Measurements from ENCODE around the gene DMRTB1.

The DMRTB1 gene

GRCh38 chr1:53503433-53504217 is 44.4 kb downstream of the DMRTB1 start:
- Histone ChIP-seq H3K79me1 (ENCODE audit: low read length) (no peaks in the 10 kb centered on the region), H3K4me3 (ENCODE audit: low read depth, low read length) (no peak overlapping the region), H4K12ac (ENCODE audit: low read depth, low read length) (no peak overlapping the region), H3K4ac (ENCODE audit: low read depth, low read length) (no peak overlapping the region), H4K8ac (ENCODE audit: low read depth, low read length) (no peak overlapping the region), H2BK12ac (ENCODE audit: low read length) (no peak overlapping the region), H4K91ac (ENCODE audit: low read depth, low read length) (no peak overlapping the region), H3K18ac (ENCODE audit: low read length) (no peak overlapping the region), H3K4me1 (ENCODE audit: control insufficient read depth in 1 of 2, insufficient read depth in 2 of 2, low read length in 2 of 2) (no peaks in the 10 kb centered on the region), H3K27me3 (ENCODE audit: insufficient read depth, low read length) (no peaks in the 10 kb centered on the region), H3K36me3 (ENCODE audit: control insufficient read depth in 1 of 2, insufficient read depth in 2 of 2, low read length in 2 of 2) (no peaks in the 10 kb centered on the region), H2BK5ac (ENCODE audit: low read depth, low read length, poor library complexity) (no peak overlapping the region), H3K9ac (ENCODE audit: low read length) (no peak overlapping the region), H3K9me3 (ENCODE audit: insufficient read depth, low read depth, low read length) (no peaks in the 10 kb centered on the region), H2BK120ac (ENCODE audit: insufficient read depth, low read length, poor library complexity) (no peak overlapping the region), H3K27ac (ENCODE audit: low read depth, low read length) (no peak overlapping the region), H3K14ac (ENCODE audit: low read length) (no peak overlapping the region), H2AK5ac (ENCODE audit: low read length) (no peak overlapping the region), H3K4me2 (ENCODE audit: low read length) (no peak overlapping the region), H2AFZ (ENCODE audit: insufficient read depth, low read length, poor library complexity) (no peak overlapping the region), H3K23ac (ENCODE audit: low read length) (no peak overlapping the region), H3K79me2 (ENCODE audit: control insufficient read depth, insufficient read depth, low read length, poor library complexity) (no peaks in the 10 kb centered on the region)
- no CpG with 5 or more reads among the region's 27 CpGs for WGBS (ENCODE audit: extremely low coverage, insufficient coverage, insufficient read length)
- DNase-seq, result no peak

- Histone ChIP-seq H2BK120ac (ENCODE audit: insufficient read depth, low read length, poor library complexity) (no peak overlapping the region), H3K14ac (ENCODE audit: low read length) (no peak overlapping the region), H4K12ac (ENCODE audit: low read depth, low read length) (no peak overlapping the region), H3K27ac (ENCODE audit: low read depth, low read length) (no peak overlapping the region), H3K79me2 (ENCODE audit: control insufficient read depth, insufficient read depth, low read length, poor library complexity) (no peaks in the 10 kb centered on the region), H3K18ac (ENCODE audit: low read length) (no peak overlapping the region), H2BK5ac (ENCODE audit: low read depth, low read length, poor library complexity) (no peak overlapping the region), H3K4ac (ENCODE audit: low read depth, low read length) (no peak overlapping the region), H2AK5ac (ENCODE audit: low read length) (no peak overlapping the region), H3K4me3 (ENCODE audit: low read depth, low read length) (no peak overlapping the region), H3K79me1 (ENCODE audit: low read length) (no peaks in the 10 kb centered on the region), H2BK12ac (ENCODE audit: low read length) (no peak overlapping the region), H3K36me3 (ENCODE audit: control insufficient read depth in 1 of 2, insufficient read depth in 2 of 2, low read length in 2 of 2) (no peaks in the 10 kb centered on the region), H3K27me3 (ENCODE audit: insufficient read depth, low read length) (no peaks in the 10 kb centered on the region), H3K9me3 (ENCODE audit: insufficient read depth, low read depth, low read length) (no peaks in the 10 kb centered on the region), H3K4me1 (ENCODE audit: control insufficient read depth in 1 of 2, insufficient read depth in 2 of 2, low read length in 2 of 2) (no peaks in the 10 kb centered on the region), H4K8ac (ENCODE audit: low read depth, low read length) (no peak overlapping the region), H3K9ac (ENCODE audit: low read length) (no peak overlapping the region), H4K91ac (ENCODE audit: low read depth, low read length) (no peak overlapping the region), H2AFZ (ENCODE audit: insufficient read depth, low read length, poor library complexity) (no peak overlapping the region), H3K4me2 (ENCODE audit: low read length) (no peak overlapping the region), H3K23ac (ENCODE audit: low read length) (no peak overlapping the region)
- WGBS (ENCODE audit: extremely low coverage, insufficient coverage, insufficient read length), result no CpG with 5 or more reads among the region's 9 CpGs
- DNase-seq, result no peak
Observed at GRCh38 chr1:53504901-53505300, 45.7 kb downstream of the DMRTB1 start.

DNA sequence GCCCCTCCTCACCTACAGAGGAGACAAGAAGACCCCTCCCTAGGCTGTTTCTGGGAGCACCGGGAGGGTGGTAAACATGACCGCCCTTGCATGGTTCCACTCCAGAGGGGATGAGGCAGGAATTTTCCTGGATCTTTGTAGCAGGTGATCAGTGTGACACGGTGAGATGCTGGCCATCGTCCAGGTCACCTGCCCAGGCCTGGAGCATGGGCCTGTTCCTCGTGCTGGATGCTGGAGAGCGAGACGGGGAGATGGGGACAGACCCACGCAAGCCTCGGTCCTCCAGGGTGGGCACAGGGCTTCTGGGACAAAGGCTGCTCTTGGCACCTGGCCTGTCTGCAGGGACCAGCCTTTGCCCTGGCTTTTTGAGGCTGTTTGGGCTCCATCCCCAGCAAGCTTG is 46.2 kb downstream of the DMRTB1 start:
- H2BK12ac ChIP-seq (ENCODE audit: low read length), result no peak overlapping the region
- no CpG with 5 or more reads among the region's 9 CpGs for WGBS (ENCODE audit: extremely low coverage, insufficient coverage, insufficient read length)
- H3K79me2 ChIP-seq (ENCODE audit: control insufficient read depth, insufficient read depth, low read length, poor library complexity), result no peaks in the 10 kb centered on the region
- no peaks in the 10 kb centered on the region for H3K9me3 ChIP-seq (ENCODE audit: insufficient read depth, low read depth, low read length)
- H3K36me3 ChIP-seq (ENCODE audit: control insufficient read depth in 1 of 2, insufficient read depth in 2 of 2, low read length in 2 of 2), result no peaks in the 10 kb centered on the region
- H3K4ac ChIP-seq (ENCODE audit: low read depth, low read length), result no peak overlapping the region
- no peak overlapping the region for H2AFZ ChIP-seq (ENCODE audit: insufficient read depth, low read length, poor library complexity)
- H3K9ac ChIP-seq (ENCODE audit: low read length), result no peak overlapping the region
- no peak overlapping the region for H2BK120ac ChIP-seq (ENCODE audit: insufficient read depth, low read length, poor library complexity)
- H3K4me1 ChIP-seq (ENCODE audit: control insufficient read depth in 1 of 2, insufficient read depth in 2 of 2, low read length in 2 of 2), result no peaks in the 10 kb centered on the region
- no peak overlapping the region for H4K8ac ChIP-seq (ENCODE audit: low read depth, low read length)
- no peaks in the 10 kb centered on the region for H3K79me1 ChIP-seq (ENCODE audit: low read length)
- H3K14ac ChIP-seq (ENCODE audit: low read length), result no peak overlapping the region
- H3K4me2 ChIP-seq (ENCODE audit: low read length), result no peak overlapping the region
- no peak overlapping the region for H3K23ac ChIP-seq (ENCODE audit: low read length)
- no peak overlapping the region for H3K4me3 ChIP-seq (ENCODE audit: low read depth, low read length)
- no peak overlapping the region for H2AK5ac ChIP-seq (ENCODE audit: low read length)
- no peak for DNase-seq
- H3K27me3 ChIP-seq (ENCODE audit: insufficient read depth, low read length), result no peaks in the 10 kb centered on the region
- H4K91ac ChIP-seq (ENCODE audit: low read depth, low read length), result no peak overlapping the region
- no peak overlapping the region for H3K27ac ChIP-seq (ENCODE audit: low read depth, low read length)
- H4K12ac ChIP-seq (ENCODE audit: low read depth, low read length), result no peak overlapping the region
- H2BK5ac ChIP-seq (ENCODE audit: low read depth, low read length, poor library complexity), result no peak overlapping the region
- H3K18ac ChIP-seq (ENCODE audit: low read length), result no peak overlapping the region

- H2BK120ac ChIP-seq (ENCODE audit: insufficient read depth, low read length, poor library complexity), result no peak overlapping the region
- H3K27me3 ChIP-seq (ENCODE audit: insufficient read depth, low read length), result no peaks in the 10 kb centered on the region
- H3K36me3 ChIP-seq (ENCODE audit: control insufficient read depth in 1 of 2, insufficient read depth in 2 of 2, low read length in 2 of 2), result no peaks in the 10 kb centered on the region
- no peak overlapping the region for H3K27ac ChIP-seq (ENCODE audit: low read depth, low read length)
- H2AFZ ChIP-seq (ENCODE audit: insufficient read depth, low read length, poor library complexity), result no peak overlapping the region
- H3K4me2 ChIP-seq (ENCODE audit: low read length), result no peak overlapping the region
- no peak overlapping the region for H3K23ac ChIP-seq (ENCODE audit: low read length)
- no peak overlapping the region for H3K4me3 ChIP-seq (ENCODE audit: low read depth, low read length)
- no peaks in the 10 kb centered on the region for H3K79me2 ChIP-seq (ENCODE audit: control insufficient read depth, insufficient read depth, low read length, poor library complexity)
- H2BK12ac ChIP-seq (ENCODE audit: low read length), result no peak overlapping the region
- H2BK5ac ChIP-seq (ENCODE audit: low read depth, low read length, poor library complexity), result no peak overlapping the region
- no peak overlapping the region for H3K9ac ChIP-seq (ENCODE audit: low read length)
- H3K14ac ChIP-seq (ENCODE audit: low read length), result no peak overlapping the region
- no peak overlapping the region for H2AK5ac ChIP-seq (ENCODE audit: low read length)
- peaks cover 0 to 3% of the 10 kb centered on the region in 2 experiments for H3K4me1 ChIP-seq (ENCODE audit: control insufficient read depth in 1 of 2, insufficient read depth in 2 of 2, low read length in 2 of 2)
- H3K18ac ChIP-seq (ENCODE audit: low read length), result no peak overlapping the region
- no peak overlapping the region for H3K4ac ChIP-seq (ENCODE audit: low read depth, low read length)
- no peak overlapping the region for H4K91ac ChIP-seq (ENCODE audit: low read depth, low read length)
- H3K79me1 ChIP-seq (ENCODE audit: low read length), result no peaks in the 10 kb centered on the region
- no peaks in the 10 kb centered on the region for H3K9me3 ChIP-seq (ENCODE audit: insufficient read depth, low read depth, low read length)
- no peak for DNase-seq
- no peak overlapping the region for H4K12ac ChIP-seq (ENCODE audit: low read depth, low read length)
- no peak overlapping the region for H4K8ac ChIP-seq (ENCODE audit: low read depth, low read length)
- no CpG with 5 or more reads among the region's 13 CpGs for WGBS (ENCODE audit: extremely low coverage, insufficient coverage, insufficient read length)
Observed at GRCh38 chr1:53505891-53506290, 46.7 kb downstream of the DMRTB1 start.

Measured in trophoblast cell (in vitro differentiated cells and primary cell).